B cell (primary cell): ENCODE measurements around the gene RCSD1. TPM values are rescaled to one million over a fixed set of nuclear protein-coding genes. Genes with fewer than 3 reads are reported as not detected.

Source experiments
- ATAC-seq: fragments of 200-7000 bp; cut with Tn5 transposase; one replicate; pipeline ENCODE4 v1.10.0; 2021; ENCODE audit warnings: low read depth, mild to moderate bottlenecking, moderate number of reproducible peaks, moderate library complexity
- CTCF ChIA-PET: fragments of 350-600 bp; sonication (Branson Sonifier 250); formaldehyde crosslinking; loops from one replicate; lab custom pipeline; 2021; ENCODE audit warnings: antibody characterized with exemption, inconsistent platforms; lab: Charles Lee
- POLR2A ChIA-PET: fragments of 350-600 bp; sonication (Branson Sonifier 250); formaldehyde crosslinking; loops from one replicate; lab custom pipeline; 2021; ENCODE audit warnings: antibody characterized with exemption; lab: Charles Lee
- DNase-seq: peaks from one replicate; pipeline ENCODE4 v3.0.0; 2013
- H2AFZ ChIP-seq: 2 replicates; pipeline ENCODE4 v1.6.1; 2012; ENCODE audit warnings: mild to moderate bottlenecking, low read depth, low read length; ENCODE audit not compliant: insufficient read depth, poor library complexity, severe bottlenecking
- H3K27ac ChIP-seq, 2 donors: 1 replicate in 1 of 2; 2 replicates in 1 of 2; pipeline ENCODE4 v1.5.1; 2012 to 2013; ENCODE audit warnings: low read length in 2 of 2, mild to moderate bottlenecking in 2 of 2, moderate library complexity in 1 of 2
- H3K27me3 ChIP-seq, 4 experiments: fragments of 200-600 bp in 1 of 4; sonication (generic) in 1 of 4; replicated peaks in 1 of 4; 1 replicate in 2 of 4; 2 replicates in 2 of 4; pipeline versions ENCODE4 v1.6.1 to v1.7.0; 2013 to 2016; ENCODE audit warnings: low read length in 3 of 4, mild to moderate bottlenecking in 2 of 4, mixed read lengths in 1 of 4, moderate library complexity in 1 of 4; ENCODE audit not compliant: insufficient read depth in 4 of 4, control insufficient read depth in 3 of 4; ENCODE audit errors: control extremely low read depth in 1 of 4
- H3K36me3 ChIP-seq, 2 experiments: replicated peaks in 1 of 2; 1 replicate in 1 of 2; 2 replicates in 1 of 2; pipeline versions ENCODE4 v1.6.1 to v1.7.1; 2013; ENCODE audit warnings: low read length in 1 of 2; ENCODE audit not compliant: insufficient read depth in 2 of 2, control insufficient read depth in 1 of 2; ENCODE audit errors: control extremely low read depth in 1 of 2, extremely low read depth in 1 of 2
- H3K4me1 ChIP-seq, 2 donors: fragments of 200-600 bp in 1 of 2; sonication (generic) in 1 of 2; 1 replicate in 1 of 2; 2 replicates in 1 of 2; pipeline versions ENCODE4 v1.5.1 to v1.6.1; 2013 to 2017; ENCODE audit warnings: low read length in 2 of 2; ENCODE audit not compliant: control insufficient read depth in 2 of 2, insufficient read depth in 2 of 2
- H3K4me2 ChIP-seq: replicated peaks from 2 replicates; pipeline ENCODE3; 2012; ENCODE audit warnings: mild to moderate bottlenecking, low read depth, low read length; ENCODE audit not compliant: poor library complexity, severe bottlenecking
- H3K4me3 ChIP-seq, 5 experiments: fragments of 200-600 bp in 1 of 5; sonication (generic) in 1 of 5; 1 replicate in 3 of 5; 2 replicates in 2 of 5; pipeline versions ENCODE4 v1.5.1 to v1.7.0; 2011 to 2016; ENCODE audit warnings: low read length in 4 of 5, mild to moderate bottlenecking in 4 of 5, low read depth in 2 of 5, control low read depth in 1 of 5, moderate library complexity in 1 of 5; ENCODE audit not compliant: insufficient read depth in 1 of 5; ENCODE audit errors: control extremely low read depth in 1 of 5, extremely low read depth in 1 of 5
- H3K79me2 ChIP-seq: fragments of 200-600 bp; sonication (generic); one replicate; pipeline ENCODE4 v1.6.0; 2016; ENCODE audit warnings: low read length; ENCODE audit not compliant: control insufficient read depth, insufficient read depth
- H3K9ac ChIP-seq: fragments of 200-600 bp; sonication (generic); 2 replicates; pipeline ENCODE4 v1.6.1; 2017; ENCODE audit warnings: mild to moderate bottlenecking, low read length, moderate library complexity
- H3K9me3 ChIP-seq, 3 donors: one replicate each; pipeline versions ENCODE4 v1.6.1 to v1.7.1; 2013; ENCODE audit warnings: low read length in 2 of 3; ENCODE audit not compliant: control insufficient read depth in 2 of 3, insufficient read depth in 1 of 3; ENCODE audit errors: control extremely low read depth in 1 of 3
- H4K20me1 ChIP-seq: 2 replicates; pipeline ENCODE4 v1.6.0; 2012; ENCODE audit warnings: mild to moderate bottlenecking, low read length; ENCODE audit not compliant: insufficient read depth, control insufficient read depth, poor library complexity, severe bottlenecking
- H3K27ac Mint-ChIP-seq: one replicate; pipeline ENCODE4 v1.8.0; 2021; ENCODE audit warnings: mixed read lengths
- H3K27me3 Mint-ChIP-seq: one replicate; pipeline ENCODE4 v1.8.0; 2021; ENCODE audit warnings: mixed read lengths
- H3K4me1 Mint-ChIP-seq: one replicate; pipeline ENCODE4 v1.8.0; 2021; ENCODE audit warnings: mixed read lengths
- H3K4me3 Mint-ChIP-seq: one replicate; pipeline ENCODE4 v1.8.0; 2021; ENCODE audit warnings: mixed read lengths
- H3K9me3 Mint-ChIP-seq: one replicate; pipeline ENCODE4 v1.8.0; 2022; ENCODE audit warnings: mixed read lengths; ENCODE audit not compliant: insufficient read depth
- CTCF ChIP-seq: fragments of 200-600 bp; IDR thresholded peaks from one replicate; pipeline ENCODE4 v1.8.0; 2022; ENCODE audit warnings: antibody characterized with exemption, mild to moderate bottlenecking
- EZH2 ChIP-seq: IDR thresholded peaks from 2 replicates; pipeline ENCODE4 v1.6.1; 2012; ENCODE audit warnings: borderline replicate concordance, low read depth, mild to moderate bottlenecking, moderate library complexity, low read length; ENCODE audit not compliant: insufficient read depth, poor library complexity, severe bottlenecking
- WGBS: methylation state at CpG from one replicate; pipeline ENCODE4 v1.1.5; 2013; ENCODE audit warnings: missing lambda C conversion rate; ENCODE audit not compliant: insufficient coverage; 5-methylcytosine and 5-hydroxymethylcytosine counted together
- intact Hi-C: fragments of 100-400 bp; cut with micrococcal nuclease; formaldehyde crosslinking; loops from one replicate; pipeline ENCODE4 v1.10.0; 2022
- polyA plus RNA-seq: library from polyadenylated mRNA; depleted of rRNA; stranded (reverse); fragments of >200 nt; gene quantifications from 2 replicates; pipeline ENCODE4 v1.2.3, GENCODE V29; 2012
- total RNA-seq, 2 donors: library from RNA; stranded (reverse); fragments of 120-200 nt in 1 of 2; gene quantifications; 1 replicate in 1 of 2; 2 replicates in 1 of 2; pipeline versions ENCODE4 v1.2.3 to v1.2.4, GENCODE V29; 2013 to 2022

The RCSD1 gene
- total and polyA plus RNA-seq, 2 donors (not counting 1 experiment from before 2014, with no cell fraction given): 129 to 525 TPM

DNA sequence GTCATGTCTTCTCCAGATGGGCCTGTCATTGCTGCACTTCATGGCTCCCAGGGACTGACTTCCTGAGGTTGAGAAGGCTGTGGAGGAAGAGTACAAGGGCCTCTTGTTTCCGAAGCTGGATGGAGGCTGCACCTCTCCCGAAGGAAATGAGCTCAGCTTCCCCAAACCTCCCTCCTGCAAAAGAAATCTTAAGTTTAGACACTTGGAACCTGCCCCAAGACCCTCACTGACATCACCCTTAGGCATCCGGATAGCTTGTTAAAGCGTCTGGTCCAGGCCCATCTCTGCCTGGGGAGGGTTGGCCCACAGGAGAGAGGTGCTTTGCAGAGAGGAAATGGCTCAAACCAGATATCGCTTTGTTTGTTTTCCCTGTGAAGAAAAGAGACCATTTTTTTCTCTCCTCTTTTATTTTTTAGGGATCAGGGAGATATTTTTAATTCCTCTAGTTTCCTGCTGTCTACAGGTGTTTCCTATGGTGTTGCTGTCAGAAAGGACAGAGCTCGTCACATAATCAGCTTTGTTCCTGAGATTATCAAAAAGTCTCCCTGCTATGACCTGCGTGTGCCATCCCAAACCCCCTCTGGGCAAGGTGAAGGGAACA is 25.0 kb downstream of the RCSD1 start:
- H4K20me1 ChIP-seq: peaks cover 97% of the 10 kb centered on the region
- WGBS: 26% methylated on average over 4 of the region's 7 CpGs
- Mint-ChIP-seq H3K4me3 (peak overlapping the region; percentile 34), H3K27me3 (no peaks in the 10 kb centered on the region), H3K9me3 (no peaks in the 10 kb centered on the region), H3K4me1 (peaks cover 93% of the 10 kb centered on the region), H3K27ac (peak overlapping the region; percentile 70)
- H3K79me2 ChIP-seq: peaks cover 100% of the 10 kb centered on the region
- DNase-seq (no peak), ATAC-seq (no peak)
- peak overlapping the region; percentile 32 for H3K4me2 ChIP-seq
- no peaks in the 10 kb centered on the region for H3K27me3 ChIP-seq
- no peak overlapping the region for H3K9ac ChIP-seq
- H3K9me3 ChIP-seq: no peaks in the 10 kb centered on the region
- intact Hi-C loops: loop anchor here (5.0 kb wide), 1 partner anchor 38 kb away; no protein-coding TSS in a partner anchor
- H3K4me3 ChIP-seq: no peak overlapping the region
- peaks cover 8 to 61% of the 10 kb centered on the region in 2 experiments for H3K36me3 ChIP-seq
- ChIA-PET POLR2A (interaction anchor here (0.6 to 1.1 kb wide), 3 partner anchors 18 to 97 kb away, joined by 3 to 4 read pairs (median 4); no protein-coding TSS in a partner anchor), CTCF (interaction anchor here (0.9 to 3.9 kb wide), 6 partner anchors 13 to 54 kb away, joined by 3 to 19 read pairs (median 6); no protein-coding TSS in a partner anchor)
- H3K4me1 ChIP-seq: peaks cover 85 to 93% of the 10 kb centered on the region in 2 donors
- H3K27ac ChIP-seq: peak overlapping the region in 1 of 2 donors; percentile 83
- no peak overlapping the region for H2AFZ ChIP-seq
- no peak for TF ChIP-seq EZH2
- TF ChIP-seq CTCF: no peak

DNA sequence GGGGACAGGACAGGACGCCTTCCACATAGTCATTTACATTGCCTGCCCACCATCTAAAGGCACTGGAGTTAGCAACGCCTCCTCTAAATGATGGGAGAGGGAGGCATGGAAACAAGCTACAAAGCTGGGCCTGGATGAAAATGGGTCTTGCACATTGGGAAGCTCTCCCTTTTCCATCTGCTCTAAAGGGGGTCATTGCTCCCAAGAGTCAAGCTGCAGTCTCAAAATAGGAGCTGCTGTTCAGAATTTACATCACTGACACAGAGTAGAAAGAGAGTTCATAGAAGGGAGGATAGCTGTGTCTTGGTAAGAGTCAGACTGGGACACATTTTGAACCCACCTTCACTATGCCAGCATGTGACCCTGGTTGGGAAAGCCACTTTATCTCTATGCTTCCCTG is 26.6 kb downstream of the RCSD1 start:
- Mint-ChIP-seq H3K9me3 (no peaks in the 10 kb centered on the region), H3K4me1 (peaks cover 92% of the 10 kb centered on the region), H3K4me3 (peak overlapping the region; percentile 27), H3K27ac (peak overlapping the region; percentile 55), H3K27me3 (no peaks in the 10 kb centered on the region)
- DNase-seq: no peak
- H3K9ac ChIP-seq: no peak overlapping the region
- H4K20me1 ChIP-seq: peaks cover 97% of the 10 kb centered on the region
- no peaks in the 10 kb centered on the region for H3K27me3 ChIP-seq
- no peak overlapping the region for H3K4me2 ChIP-seq
- no peak overlapping the region for H2AFZ ChIP-seq
- H3K36me3 ChIP-seq: peaks cover 5 to 69% of the 10 kb centered on the region in 2 experiments
- ATAC-seq: no peak
- no peak for TF ChIP-seq EZH2
- no peak for TF ChIP-seq CTCF
- H3K27ac ChIP-seq: peak overlapping the region in 1 of 2 donors; percentile 72
- WGBS: 80% methylated on average over 1 of the region's 2 CpGs
- peaks cover 85 to 93% of the 10 kb centered on the region in 2 donors for H3K4me1 ChIP-seq
- intact Hi-C loops: no loop called here
- no peak overlapping the region for H3K4me3 ChIP-seq
- POLR2A ChIA-PET: no interaction called here
- no peaks in the 10 kb centered on the region for H3K9me3 ChIP-seq
- CTCF ChIA-PET: interaction anchor here (0.7 to 3.9 kb wide), 4 partner anchors 12 to 103 kb away, joined by 3 to 19 read pairs (median 10); partner anchors contain the start of gene CREG1
- H3K79me2 ChIP-seq: peaks cover 100% of the 10 kb centered on the region
